ENCODE results near the gene L3MBTL3. TPM values are rescaled to one million over a fixed set of nuclear protein-coding genes. Genes with fewer than 3 reads are reported as not detected.

Gene L3MBTL3
- polyA plus RNA-seq, 1 experiment: 23.2 TPM

DNA sequence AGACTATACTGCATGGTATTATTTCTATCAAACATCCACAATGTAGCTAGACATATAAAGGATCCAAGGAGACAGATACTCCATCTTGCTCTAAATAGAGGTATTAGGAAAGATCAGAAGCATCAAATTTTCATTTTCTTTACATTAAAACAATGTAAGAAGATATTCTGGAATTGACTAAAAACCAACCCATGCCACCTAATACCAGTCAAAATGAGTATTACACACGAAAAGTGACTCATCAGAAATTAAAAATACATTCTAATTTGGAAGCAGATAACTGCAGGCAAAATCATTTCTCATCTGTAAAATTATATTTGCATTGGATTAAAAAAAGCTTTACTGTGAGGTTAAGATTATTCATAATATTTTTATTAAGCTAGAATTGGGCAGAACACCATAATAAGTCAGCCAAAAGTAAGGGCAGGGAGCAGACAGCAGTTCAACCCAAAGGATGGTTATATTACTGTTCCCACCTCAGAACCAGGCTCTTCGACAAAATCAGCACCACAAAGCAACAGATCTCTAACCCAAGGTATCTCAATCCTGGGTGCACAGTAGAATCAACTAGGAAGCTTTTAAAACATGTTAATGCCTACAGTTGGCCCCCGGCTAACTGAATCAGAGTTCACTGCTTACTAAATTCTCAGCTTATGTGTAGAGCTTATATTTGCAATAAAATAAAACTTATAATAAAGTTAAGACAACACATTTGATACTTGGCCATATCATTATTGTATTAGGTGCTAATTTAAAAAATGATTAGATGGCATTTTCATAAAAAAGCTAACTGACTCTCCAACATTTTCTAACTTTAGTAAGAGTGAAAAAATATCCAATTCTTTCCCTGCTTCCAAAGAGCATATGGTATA lies 169.2 kb downstream of the L3MBTL3 start:
- ChIA-PET POLR2A (no interaction called here), CTCF (interaction anchor here (1.3 kb wide), 1 partner anchor 105 kb away, joined by 4 read pairs; no protein-coding TSS in a partner anchor)
- no peak for DNase-seq (ENCODE audit: low read depth, low spot score)
- TF ChIP-seq CTCF (IDR thresholded peaks at IDR 0.05; ENCODE audit: low read depth, low read length): no peak
- H3K4me3 ChIP-seq (ENCODE audit: low read depth, low read length): no peak overlapping the region
- no peak overlapping the region for H3K27ac ChIP-seq (ENCODE audit: low read depth, low read length)
- H3K9me3 ChIP-seq (ENCODE audit: control insufficient read depth, insufficient read depth, low read length): no peaks in the 10 kb centered on the region
- H3K27me3 ChIP-seq (ENCODE audit: control insufficient read depth, insufficient read depth, low read length): no peaks in the 10 kb centered on the region

DNA sequence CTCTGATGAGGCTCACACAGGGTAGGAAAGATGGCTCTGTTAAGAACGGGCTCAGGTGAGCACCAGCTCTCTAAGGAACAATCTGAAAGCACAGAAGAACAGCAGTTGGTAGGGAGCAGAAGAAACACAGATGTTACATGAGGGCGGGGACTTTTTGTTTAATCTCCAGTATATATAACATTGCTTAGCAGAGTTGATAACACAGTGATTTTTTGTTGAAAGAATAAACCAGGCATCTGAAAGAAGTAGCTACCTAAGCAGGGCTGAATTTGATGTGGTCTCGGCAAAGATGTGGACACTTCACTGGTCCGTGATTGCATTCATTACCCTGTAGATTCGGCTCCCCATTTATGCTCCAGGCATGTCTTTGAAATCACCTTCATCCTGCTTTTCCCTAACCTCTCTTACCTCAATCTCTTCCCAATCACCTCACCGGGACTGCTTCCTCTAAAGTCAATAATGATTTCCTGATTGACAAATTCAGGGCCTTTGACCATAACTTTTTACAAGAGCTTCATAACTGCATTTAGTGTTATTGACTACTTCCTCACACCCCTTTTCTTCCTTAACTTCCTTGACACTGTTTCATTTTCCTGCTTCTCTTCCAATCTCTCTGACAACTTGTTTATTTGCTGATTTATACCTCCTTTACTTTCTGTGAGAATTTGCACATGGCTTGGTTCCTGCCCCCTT lies 170.0 kb downstream of the L3MBTL3 start:
- CTCF ChIA-PET: interaction anchor here (1.3 kb wide), 1 partner anchor 104 kb away, joined by 4 read pairs; no protein-coding TSS in a partner anchor
- H3K27ac ChIP-seq (ENCODE audit: low read depth, low read length): no peak overlapping the region

GRCh38 chr6:130189531-130190397 lies 171.4 kb downstream of the L3MBTL3 start:
- ChIA-PET POLR2A (no interaction called here), CTCF (no interaction called here)
- no peaks in the 10 kb centered on the region for H3K9me3 ChIP-seq (ENCODE audit: control insufficient read depth, insufficient read depth, low read length)
- no peak for TF ChIP-seq CTCF (IDR thresholded peaks at IDR 0.05; ENCODE audit: low read depth, low read length)
- DNase-seq (ENCODE audit: low read depth, low spot score): no peak
- H3K4me3 ChIP-seq (ENCODE audit: low read depth, low read length): no peak overlapping the region
- no peak overlapping the region for H3K27ac ChIP-seq (ENCODE audit: low read depth, low read length)
- H3K27me3 ChIP-seq (ENCODE audit: control insufficient read depth, insufficient read depth, low read length): no peaks in the 10 kb centered on the region

More for the DNA sequence above, 170.0 kb downstream of the L3MBTL3 start:
- H3K9me3 ChIP-seq (ENCODE audit: control insufficient read depth, insufficient read depth, low read length): no peaks in the 10 kb centered on the region
- H3K4me3 ChIP-seq (ENCODE audit: low read depth, low read length): no peak overlapping the region
- H3K27me3 ChIP-seq (ENCODE audit: control insufficient read depth, insufficient read depth, low read length): no peaks in the 10 kb centered on the region
- TF ChIP-seq CTCF (IDR thresholded peaks at IDR 0.05; ENCODE audit: low read depth, low read length): no peak
- DNase-seq (ENCODE audit: low read depth, low spot score): no peak
- POLR2A ChIA-PET: no interaction called here

Other genes with a start within 250 kb of the L3MBTL3 start
- gene TMEM244, start 157.3 kb upstream of the L3MBTL3 start, polyA plus RNA-seq (2011; rRNA removed): not detected in 2 replicates
- gene SAMD3, start 204.4 kb downstream of the L3MBTL3 start, polyA plus RNA-seq (2011; rRNA removed): 2.1 and 2.4 TPM in 2 replicates

Data from AG04450 (cell line).